Ovary (tissue), 9 donors: ENCODE measurements around the gene PLS1. TPM values are rescaled to one million over a fixed set of nuclear protein-coding genes. Genes with fewer than 3 reads are reported as not detected.
"Not testable (repeated sequence)": the region's sequence is repeated elsewhere in the genome, so short reads cannot be mapped to it uniquely, and the experiment has no call there.

Experiments
- DNase-seq, 5 donors: peaks; one replicate each; pipeline ENCODE4 v3.0.0-alpha.2; 2019 to 2020
- H3K27ac ChIP-seq, 2 donors: fragments of 200-600 bp; one replicate each; pipeline versions ENCODE4 v1.5.1 to v1.8.0; 2019 to 2022
- H3K27me3 ChIP-seq: fragments of 200-600 bp; one replicate; pipeline ENCODE4 v1.8.0; 2022
- H3K36me3 ChIP-seq: fragments of 200-600 bp; sonication (generic); one replicate; pipeline ENCODE4 v1.5.1; 2019
- H3K4me1 ChIP-seq: one replicate; pipeline ENCODE4 v1.8.1; 2013; ENCODE audit warnings: mild to moderate bottlenecking, moderate library complexity; ENCODE audit not compliant: insufficient read depth
- H3K4me3 ChIP-seq: fragments of 200-600 bp; sonication (generic); one replicate; pipeline ENCODE4 v1.5.1; 2017
- H3K9me3 ChIP-seq, 2 donors: fragments of 200-600 bp in 1 of 2; sonication (generic) in 1 of 2; one replicate each; pipeline versions ENCODE4 v1.5.1 to v1.8.1; 2013 to 2019; ENCODE audit warnings: mild to moderate bottlenecking in 1 of 2, moderate library complexity in 1 of 2
- EP300 ChIP-seq: sonication (generic); formaldehyde crosslinking; IDR thresholded peaks from one replicate; pipeline ENCODE4 v1.6.1; 2017; ENCODE audit warnings: antibody characterized with exemption
- POLR2A ChIP-seq: fragments of 450-650 bp; IDR thresholded peaks from one replicate; pipeline ENCODE4 v1.6.1; 2017; ENCODE audit warnings: antibody characterized with exemption, mild to moderate bottlenecking, moderate library complexity
- WGBS, 3 donors: extraction: QIAGEN DNeasy Blood & Tissue Kit in 1 of 3; methylation state at CpG; one replicate each; pipeline versions ENCODE4 v1.1.5 to v1.1.7; 2013 to 2017; 5-methylcytosine and 5-hydroxymethylcytosine counted together
- intact Hi-C, 4 donors: fragments of 100-400 bp; cut with DNase I; formaldehyde crosslinking; loops; one replicate each; pipeline versions ENCODE4 v1.11.0 to v1.15.1; 2022 to 2023
- polyA plus RNA-seq, 2 donors: library from polyadenylated mRNA; stranded (reverse); fragments of 200-250 nt in 1 of 2; fragments of 350-450 nt in 1 of 2; fragmentation: Illumina TruSeq in 1 of 2; extraction: RNeasy Lipid Tissue Mini Kit (QIAGEN cat#74804) in 1 of 2; gene quantifications; one replicate each; pipeline ENCODE4 v1.2.3, GENCODE V29; 2013 to 2014
- small RNA-seq: library from RNA; depleted of rRNA; stranded (forward); fragments of <200 nt; gene quantifications from one replicate; pipeline ENCODE3, GENCODE V24; 2016
- total RNA-seq, 7 donors: library from RNA; depleted of rRNA in 2 of 7; stranded (reverse); fragments of >200 nt in 2 of 7; fragmentation: NEBNext Ultra II Directional in 3 of 7; extraction: Animal tissue kit (Norgen Biotek cat#: 25700) in 3 of 7; gene quantifications; one replicate each; pipeline versions ENCODE4 v1.1.0 to v1.2.4, GENCODE V29; 2016 to 2023
- TF ChIP-seq, protein P1 (sequence below), 3 donors: fragments of 450-650 bp in 2 of 3; fragments of 200-600 bp in 1 of 3; IDR thresholded peaks; one replicate each; pipeline versions ENCODE4 v1.5.1 to v1.8.0; 2016 to 2022; ENCODE audit warnings: antibody characterized with exemption in 3 of 3, mild to moderate bottlenecking in 1 of 3
- donor health status: DM: no; HTN: no; CAD: no; lungs with moderate emphysema.
- donor health status: DM: no; HTN: no; CAD: no.
- donor health status: Bipolar disorder and iron deficiency.
- donor health status: DM: yes; HTN: yes; CAD: no.
- donor health status: DM: no; HTN: no; CAD: no.
- donor health status: DM: yes; HTN: yes; CAD: no.

The PLS1 gene
- total and polyA plus RNA-seq, 9 donors = 0.61 to 6.9 (median 1.7) TPM

DNA sequence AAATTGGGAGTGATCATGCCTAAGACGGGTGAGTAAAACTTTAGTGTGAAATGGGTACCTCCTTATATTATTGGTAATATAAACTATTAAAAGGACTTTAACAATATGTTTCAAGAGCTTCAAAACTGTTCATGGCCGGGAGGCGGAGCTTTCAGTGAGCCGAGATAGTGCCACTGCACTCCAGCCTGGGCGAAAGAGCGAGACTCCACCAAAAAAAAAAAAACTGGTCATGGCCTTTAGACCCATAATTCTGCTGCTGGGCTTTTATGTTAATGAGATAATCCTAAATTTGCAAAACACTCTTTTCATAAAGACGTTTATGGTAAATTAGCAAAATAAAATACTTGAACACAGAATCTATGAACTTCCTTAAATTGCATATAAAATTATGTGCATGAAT is 150.5 kb downstream of the PLS1 start:
- no peak for DNase-seq
- intact Hi-C loops = no loop called here
- H3K27me3 ChIP-seq = no peaks in the 10 kb centered on the region
- H3K4me3 ChIP-seq = no peak overlapping the region
- H3K9me3 ChIP-seq = no peaks in the 10 kb centered on the region
- no peak overlapping the region for H3K27ac ChIP-seq
- H3K4me1 ChIP-seq = no peaks in the 10 kb centered on the region
- 90 to 96% (median 94%) methylated on average over 7 of the region's 7 CpGs for WGBS, 3 donors
- no peak for TF ChIP-seq POLR2A
- no peak for TF ChIP-seq EP300
- TF ChIP-seq, protein P1, sequence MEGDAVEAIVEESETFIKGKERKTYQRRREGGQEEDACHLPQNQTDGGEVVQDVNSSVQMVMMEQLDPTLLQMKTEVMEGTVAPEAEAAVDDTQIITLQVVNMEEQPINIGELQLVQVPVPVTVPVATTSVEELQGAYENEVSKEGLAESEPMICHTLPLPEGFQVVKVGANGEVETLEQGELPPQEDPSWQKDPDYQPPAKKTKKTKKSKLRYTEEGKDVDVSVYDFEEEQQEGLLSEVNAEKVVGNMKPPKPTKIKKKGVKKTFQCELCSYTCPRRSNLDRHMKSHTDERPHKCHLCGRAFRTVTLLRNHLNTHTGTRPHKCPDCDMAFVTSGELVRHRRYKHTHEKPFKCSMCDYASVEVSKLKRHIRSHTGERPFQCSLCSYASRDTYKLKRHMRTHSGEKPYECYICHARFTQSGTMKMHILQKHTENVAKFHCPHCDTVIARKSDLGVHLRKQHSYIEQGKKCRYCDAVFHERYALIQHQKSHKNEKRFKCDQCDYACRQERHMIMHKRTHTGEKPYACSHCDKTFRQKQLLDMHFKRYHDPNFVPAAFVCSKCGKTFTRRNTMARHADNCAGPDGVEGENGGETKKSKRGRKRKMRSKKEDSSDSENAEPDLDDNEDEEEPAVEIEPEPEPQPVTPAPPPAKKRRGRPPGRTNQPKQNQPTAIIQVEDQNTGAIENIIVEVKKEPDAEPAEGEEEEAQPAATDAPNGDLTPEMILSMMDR (IDR thresholded peaks at IDR 0.05) = no peak
- no peaks in the 10 kb centered on the region for H3K36me3 ChIP-seq

DNA sequence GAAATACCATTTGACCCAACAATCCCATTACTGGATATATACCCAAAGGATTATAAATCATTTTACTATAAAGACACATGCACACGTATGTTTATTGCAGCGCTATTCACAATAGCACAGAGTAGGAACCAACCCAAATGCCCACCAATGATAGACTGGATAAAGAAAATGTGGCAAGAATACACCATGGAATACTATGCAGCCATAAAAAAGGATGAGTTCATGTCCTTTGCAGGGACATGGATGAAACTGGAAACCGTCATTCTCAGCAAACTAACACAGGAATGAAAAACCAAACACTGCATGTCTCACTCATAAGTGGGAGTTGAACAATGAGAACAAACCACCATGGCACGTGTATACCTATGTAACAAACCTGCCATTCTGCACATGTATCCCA is 154.3 kb downstream of the PLS1 start:
- DNase-seq, H3K27me3 ChIP-seq, H3K4me1 ChIP-seq, H3K4me3 ChIP-seq, intact Hi-C loops, H3K9me3 ChIP-seq, H3K36me3 ChIP-seq, H3K27ac ChIP-seq: not testable (repeated sequence)
- 95 to 98% (median 97%) methylated on average over 4 of the region's 4 CpGs for WGBS, 3 donors

DNA sequence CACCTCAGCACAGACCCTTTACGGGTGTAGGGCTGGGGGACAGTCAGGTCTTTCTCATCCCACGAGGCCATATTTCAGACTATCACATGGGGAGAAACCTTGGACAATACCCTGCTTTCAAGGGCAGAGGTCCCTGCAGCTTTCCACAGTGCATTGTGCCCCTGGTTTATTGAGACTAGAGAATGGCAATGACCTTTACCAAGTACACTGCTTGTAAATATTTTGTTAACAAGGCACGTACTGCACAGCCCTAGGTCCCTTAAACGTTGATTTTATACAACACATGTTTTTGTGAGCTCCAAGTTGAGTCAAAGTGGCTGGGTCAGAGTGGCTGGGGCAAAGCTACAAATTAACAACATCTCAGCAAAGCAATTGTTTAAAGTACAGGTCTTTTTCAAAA is 156.4 kb downstream of the PLS1 start:
- not testable (repeated sequence) for H3K36me3 ChIP-seq

DNA sequence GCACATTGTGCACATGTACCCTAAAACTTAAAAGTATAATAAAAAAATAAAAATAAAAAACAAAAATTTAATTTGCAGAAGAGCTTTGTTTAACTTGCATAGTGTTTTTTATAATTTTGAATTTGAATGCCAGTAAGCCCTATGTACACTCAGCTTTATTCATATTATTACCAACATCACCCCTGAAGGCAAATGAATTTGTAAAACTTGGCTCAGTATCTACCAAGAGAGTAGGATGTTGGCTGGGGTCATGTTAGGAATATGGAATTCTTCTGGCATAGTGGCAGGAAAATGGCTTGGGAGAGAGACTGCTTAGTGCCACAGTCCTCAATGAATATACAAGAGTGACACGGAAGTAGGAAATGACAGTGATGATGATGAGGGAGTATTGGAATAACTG is 158.3 kb downstream of the PLS1 start:
- DNase-seq = no peak
- no peaks in the 10 kb centered on the region for H3K36me3 ChIP-seq
- H3K4me3 ChIP-seq = no peak overlapping the region
- no peak overlapping the region for H3K27ac ChIP-seq
- no peaks in the 10 kb centered on the region for H3K27me3 ChIP-seq
- H3K4me1 ChIP-seq = no peaks in the 10 kb centered on the region
- TF ChIP-seq, protein P1 (IDR thresholded peaks at IDR 0.05) = no peak
- TF ChIP-seq EP300 = no peak
- no peak for TF ChIP-seq POLR2A
- 98 to 100% (median 100%) methylated on average over 1 of the region's 1 CpG for WGBS, 3 donors
- no peaks in the 10 kb centered on the region for H3K9me3 ChIP-seq
- intact Hi-C loops = no loop called here

More for the DNA sequence above, 156.4 kb downstream of the PLS1 start:
- H3K4me3 ChIP-seq, H3K9me3 ChIP-seq, H3K4me1 ChIP-seq, H3K27ac ChIP-seq, H3K27me3 ChIP-seq, DNase-seq, intact Hi-C loops: not testable (repeated sequence)
- 32 to 48% (median 34%) methylated on average over 4 of the region's 4 CpGs for WGBS, 3 donors

Small RNA genes lying within 50 kb of the gene (small RNA-seq; reads per million reads assigned to genes)
- gene RNA5SP143 = not detected

Other genes starting within 250 kb of the PLS1 start
- gene XRN1, start 148.4 kb upstream of the PLS1 start, total RNA-seq = 10 to 100 TPM; 31.1 to 49.9 (median 43.5) TPM
- 10 to 100 TPM in 1 of 2 donors, 1 to 10 TPM in 1; 7.6 to 12.9 TPM for gene XRN1, start 148.4 kb upstream of the PLS1 start, polyA plus RNA-seq
- gene ATR, start 17.7 kb upstream of the PLS1 start, total RNA-seq = 10 to 100 TPM; 13.6 to 23.4 (median 19.1) TPM
- gene ATR, start 17.7 kb upstream of the PLS1 start, polyA plus RNA-seq = 1 to 10 TPM; 6.0 to 9.5 TPM
- gene TRPC1, start 127.6 kb downstream of the PLS1 start, total RNA-seq = 10 to 100 TPM; 20.2 to 41.7 (median 35.4) TPM
- gene TRPC1, start 127.6 kb downstream of the PLS1 start, polyA plus RNA-seq = 10 to 100 TPM; 12.6 to 14.0 TPM